Measurements from ENCODE around the gene KRTAP5-8. TPM values are rescaled to one million over a fixed set of nuclear protein-coding genes. Genes with fewer than 3 reads are reported as not detected.

KRTAP5-8 gene
- total RNA-seq, 1 experiment from 2014 or later, result not detected

DNA sequence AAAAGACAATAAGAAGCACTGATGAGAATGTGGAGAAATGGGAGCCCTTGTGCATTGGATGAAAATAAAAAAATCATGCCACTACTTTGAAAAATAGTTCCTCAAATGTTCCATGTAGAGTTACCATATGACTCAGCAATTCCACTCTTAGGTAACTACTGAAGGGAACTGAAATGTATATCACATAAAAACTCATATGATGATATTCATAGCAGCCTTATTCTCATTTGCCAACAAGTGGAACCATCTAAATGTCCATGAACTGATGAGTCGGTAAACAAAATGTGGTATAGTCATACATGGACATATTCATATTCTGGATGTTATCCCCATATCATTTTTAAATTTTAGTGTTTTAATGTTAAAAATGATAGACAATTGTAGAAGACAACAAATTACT lies 13.9 kb downstream of the KRTAP5-8 start:
- no peak overlapping the region for H3K9ac ChIP-seq (ENCODE audit: extremely low read depth, insufficient read length, low read length)
- no peak overlapping the region for H3K4me2 ChIP-seq (ENCODE audit: insufficient read depth, insufficient read length, low read length)
- no peak overlapping the region for H2BK20ac ChIP-seq (ENCODE audit: low read depth, low read length, poor library complexity, severe bottlenecking)
- TF ChIP-seq, protein P1, sequence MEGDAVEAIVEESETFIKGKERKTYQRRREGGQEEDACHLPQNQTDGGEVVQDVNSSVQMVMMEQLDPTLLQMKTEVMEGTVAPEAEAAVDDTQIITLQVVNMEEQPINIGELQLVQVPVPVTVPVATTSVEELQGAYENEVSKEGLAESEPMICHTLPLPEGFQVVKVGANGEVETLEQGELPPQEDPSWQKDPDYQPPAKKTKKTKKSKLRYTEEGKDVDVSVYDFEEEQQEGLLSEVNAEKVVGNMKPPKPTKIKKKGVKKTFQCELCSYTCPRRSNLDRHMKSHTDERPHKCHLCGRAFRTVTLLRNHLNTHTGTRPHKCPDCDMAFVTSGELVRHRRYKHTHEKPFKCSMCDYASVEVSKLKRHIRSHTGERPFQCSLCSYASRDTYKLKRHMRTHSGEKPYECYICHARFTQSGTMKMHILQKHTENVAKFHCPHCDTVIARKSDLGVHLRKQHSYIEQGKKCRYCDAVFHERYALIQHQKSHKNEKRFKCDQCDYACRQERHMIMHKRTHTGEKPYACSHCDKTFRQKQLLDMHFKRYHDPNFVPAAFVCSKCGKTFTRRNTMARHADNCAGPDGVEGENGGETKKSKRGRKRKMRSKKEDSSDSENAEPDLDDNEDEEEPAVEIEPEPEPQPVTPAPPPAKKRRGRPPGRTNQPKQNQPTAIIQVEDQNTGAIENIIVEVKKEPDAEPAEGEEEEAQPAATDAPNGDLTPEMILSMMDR (conservative IDR thresholded peaks at IDR 0.05), result no peak
- no peak overlapping the region for H3K14ac ChIP-seq (ENCODE audit: insufficient read depth, low read length)
- no peak overlapping the region for H2BK5ac ChIP-seq (ENCODE audit: insufficient read length, low read length)
- WGBS (ENCODE audit: extremely low coverage, insufficient read length, low lambda C conversion rate), result no CpG with 5 or more reads among the region's 1 CpG
- no peak overlapping the region for H2BK15ac ChIP-seq (ENCODE audit: low read depth, low read length)
- Mint-ChIP-seq H3K27me3 (ENCODE audit: low read depth) (peaks cover 29% of the 10 kb centered on the region), H3K36me3 (ENCODE audit: insufficient read depth in 1 of 3, low read depth in 3 of 3) (peaks cover 0 to under 1% (median 0%) of the 10 kb centered on the region in 3 experiments; a peak in 3 of 7 replicates), H3K9me3 (peaks cover 0 to 2% of the 10 kb centered on the region in 2 experiments; a peak in 1 of 5 replicates), H3K4me1 (peaks cover 6 to 9% of the 10 kb centered on the region in 2 experiments; a peak in 3 of 4 replicates), H3K27ac (no peak overlapping the region), H3K4me3 (no peak overlapping the region)
- H3K27me3 ChIP-seq (ENCODE audit: insufficient read depth, low read length), result no peaks in the 10 kb centered on the region
- DNase-seq, result no peak
- no peak overlapping the region for H4K91ac ChIP-seq (ENCODE audit: insufficient read length, low read depth, low read length)
- H2AFZ ChIP-seq (ENCODE audit: low read length), result no peak overlapping the region
- no peaks in the 10 kb centered on the region for H3K79me2 ChIP-seq (ENCODE audit: insufficient read depth, low read length)
- no peak overlapping the region for H2AK5ac ChIP-seq (ENCODE audit: insufficient read length, low read length)
- H3K9me3 ChIP-seq (ENCODE audit: control insufficient read depth, low read depth, low read length), result no peaks in the 10 kb centered on the region
- no peak overlapping the region for H3K23ac ChIP-seq (ENCODE audit: insufficient read length, low read depth, low read length)
- no peak overlapping the region for H3K18ac ChIP-seq (ENCODE audit: insufficient read length, low read depth, low read length)
- H4K20me1 ChIP-seq (ENCODE audit: control insufficient read depth, insufficient read depth, insufficient read length), result no peaks in the 10 kb centered on the region
- H3K27ac ChIP-seq (ENCODE audit: insufficient read length, low read depth, low read length), result no peak overlapping the region
- no peak overlapping the region for H2BK120ac ChIP-seq (ENCODE audit: low read depth, low read length, poor library complexity, severe bottlenecking)
- H4K5ac ChIP-seq (ENCODE audit: insufficient read length, low read depth, low read length), result no peak overlapping the region
- no peaks in the 10 kb centered on the region for H3K23me2 ChIP-seq (ENCODE audit: insufficient read length, low read depth, low read length, poor library complexity, severe bottlenecking)
- H3K56ac ChIP-seq (ENCODE audit: insufficient read length, low read depth, low read length), result no peak overlapping the region
- H2BK12ac ChIP-seq (ENCODE audit: insufficient read length, low read depth, low read length), result no peak overlapping the region
- H3K4ac ChIP-seq (ENCODE audit: low read depth, low read length), result no peak overlapping the region
- no peak overlapping the region for H4K8ac ChIP-seq (replicated peaks; ENCODE audit: insufficient read length, low read depth, low read length)
- H3K4me1 ChIP-seq (ENCODE audit: insufficient read depth, low read length), result no peaks in the 10 kb centered on the region
- no peaks in the 10 kb centered on the region for H3K79me1 ChIP-seq (ENCODE audit: insufficient read depth, low read depth, low read length, poor library complexity, severe bottlenecking)
- H3T11ph ChIP-seq (ENCODE audit: low read length), result no peak overlapping the region

Data from H9 (cell line).